Muscle layer of duodenum (tissue), 2 donors: ENCODE measurements around the gene YWHAQ.

Experiments
- H3K27ac ChIP-seq: one replicate; pipeline ENCODE4 v1.7.0; 2013; ENCODE audit warnings: mild to moderate bottlenecking, low read length
- H3K27me3 ChIP-seq: one replicate; pipeline ENCODE4 v1.7.0; 2013; ENCODE audit warnings: low read depth, mild to moderate bottlenecking, control low read depth, low read length
- H3K36me3 ChIP-seq, 2 donors: one replicate each; pipeline ENCODE4 v1.7.0; 2013; ENCODE audit warnings: low read length in 2 of 2, control low read depth in 1 of 2, mild to moderate bottlenecking in 1 of 2; ENCODE audit not compliant: insufficient read depth in 2 of 2, control insufficient read depth in 1 of 2
- H3K4me1 ChIP-seq, 2 donors: one replicate each; pipeline ENCODE4 v1.7.0; 2013; ENCODE audit warnings: low read length in 2 of 2, mild to moderate bottlenecking in 2 of 2, control low read depth in 1 of 2, moderate library complexity in 1 of 2; ENCODE audit not compliant: insufficient read depth in 2 of 2, control insufficient read depth in 1 of 2
- H3K4me3 ChIP-seq, 2 donors: one replicate each; pipeline ENCODE4 v1.7.0; 2013; ENCODE audit warnings: low read length in 2 of 2, low read depth in 1 of 2, mild to moderate bottlenecking in 1 of 2
- H3K9me3 ChIP-seq, 2 donors: one replicate each; pipeline ENCODE4 v1.7.0; 2013; ENCODE audit warnings: low read length in 2 of 2, control low read depth in 1 of 2, mild to moderate bottlenecking in 1 of 2; ENCODE audit not compliant: control insufficient read depth in 1 of 2
- donor health status: healthy.

Gene YWHAQ

GRCh38 chr2:9654452-9655100, 23.8 kb upstream of the YWHAQ start:
- Histone ChIP-seq H3K4me3 (no peak overlapping the region), H3K27ac (no peak overlapping the region)

GRCh38 chr2:9653485-9654271, 22.9 kb upstream of the YWHAQ start:
- Histone ChIP-seq H3K27me3 (no peaks in the 10 kb centered on the region), H3K36me3 (no peaks in the 10 kb centered on the region), H3K4me3 (no peak overlapping the region), H3K9me3 (no peaks in the 10 kb centered on the region), H3K27ac (no peak overlapping the region), H3K4me1 (no peaks in the 10 kb centered on the region)

More at GRCh38 chr2:9654452-9655100, 23.8 kb upstream of the YWHAQ start:
- no peaks in the 10 kb centered on the region for H3K9me3 ChIP-seq
- H3K36me3 ChIP-seq, result no peaks in the 10 kb centered on the region
- H3K27me3 ChIP-seq, result no peaks in the 10 kb centered on the region
- no peaks in the 10 kb centered on the region for H3K4me1 ChIP-seq

DNA sequence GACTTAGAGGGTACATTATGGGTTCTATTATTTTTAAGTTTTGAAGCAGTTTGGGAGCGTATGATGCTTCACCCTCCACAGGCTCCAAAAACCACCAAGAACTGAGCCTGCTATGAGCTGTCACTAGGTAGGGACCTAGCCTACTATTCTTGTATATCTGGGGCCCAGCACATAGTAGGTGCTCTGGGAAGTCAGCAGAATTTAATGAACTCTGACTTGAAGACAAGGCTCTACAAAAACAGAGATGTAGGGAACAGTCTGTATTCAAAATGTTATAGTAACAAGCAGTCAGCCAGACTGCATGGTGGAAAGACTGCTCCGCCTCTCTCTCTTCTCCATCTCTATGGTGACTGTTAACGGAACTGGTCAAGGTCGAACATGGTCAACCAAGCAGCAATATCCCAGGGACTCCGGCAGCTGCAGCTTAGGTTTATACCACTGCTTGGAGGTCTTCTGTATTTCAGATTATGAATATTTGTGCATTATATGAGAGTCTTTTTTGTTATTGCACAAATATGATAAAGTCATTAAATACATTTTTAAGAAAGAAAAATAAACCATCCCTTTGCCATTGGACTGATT, 22.2 kb upstream of the YWHAQ start:
- Histone ChIP-seq H3K9me3 (no peaks in the 10 kb centered on the region), H3K27ac (no peak overlapping the region), H3K4me3 (no peak overlapping the region), H3K36me3 (no peaks in the 10 kb centered on the region), H3K4me1 (no peaks in the 10 kb centered on the region), H3K27me3 (no peaks in the 10 kb centered on the region)

DNA sequence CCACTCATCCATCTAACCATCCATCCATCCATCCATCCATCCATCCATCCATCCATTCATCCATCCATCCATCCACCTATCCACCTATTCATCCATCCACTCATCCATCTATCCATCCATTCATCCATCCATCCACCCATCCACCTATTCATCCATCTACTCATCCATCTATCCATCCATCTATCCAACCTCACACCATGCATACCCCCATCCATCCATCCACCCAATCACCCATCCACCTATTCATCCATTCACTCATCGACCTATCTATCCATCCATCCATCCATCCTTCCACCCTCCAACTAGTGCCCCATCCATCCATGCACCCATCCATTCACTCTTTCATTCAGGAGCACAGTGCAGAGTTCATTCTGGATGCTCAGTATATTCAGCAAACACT, 21.5 kb upstream of the YWHAQ start:
- Histone ChIP-seq H3K27me3 (no peaks in the 10 kb centered on the region), H3K4me3 (no peak overlapping the region), H3K4me1 (no peaks in the 10 kb centered on the region), H3K36me3 (no peaks in the 10 kb centered on the region), H3K27ac (no peak overlapping the region), H3K9me3 (no peaks in the 10 kb centered on the region)

DNA sequence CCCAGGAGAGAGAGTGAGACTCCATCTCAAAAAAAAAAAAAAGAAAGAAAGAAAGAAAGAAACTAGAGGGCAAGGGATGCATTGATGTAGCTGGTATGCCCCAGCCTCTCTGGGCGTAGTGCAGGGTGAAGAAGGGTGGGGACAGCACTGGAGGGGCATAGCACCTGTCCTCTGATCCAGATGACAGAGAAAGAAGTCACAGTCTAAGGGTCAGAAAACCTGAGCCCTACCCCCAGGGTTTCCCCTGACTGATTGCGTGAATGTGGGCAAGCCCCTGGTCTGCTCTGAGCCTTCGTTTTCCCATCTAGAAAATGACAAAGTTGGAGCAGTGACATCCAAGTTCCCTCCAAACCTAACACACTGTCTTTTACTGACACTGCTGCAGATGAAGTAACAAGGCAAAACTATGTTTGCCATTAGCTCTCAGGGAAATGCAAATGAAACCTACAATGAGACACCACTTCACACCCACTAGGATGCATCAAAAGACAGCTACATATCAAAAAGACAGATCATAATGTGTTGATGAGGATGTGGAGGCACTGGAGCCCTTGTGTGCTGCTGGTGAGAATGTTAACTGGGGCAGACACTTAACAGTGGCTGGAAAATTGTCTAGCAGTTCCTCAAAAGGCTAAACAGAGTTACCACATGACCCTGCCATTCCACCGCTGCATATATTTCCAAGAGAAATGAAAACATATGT, 19.5 kb upstream of the YWHAQ start:
- H3K36me3 ChIP-seq, result no peaks in the 10 kb centered on the region
- no peaks in the 10 kb centered on the region for H3K4me1 ChIP-seq
- H3K4me3 ChIP-seq, result no peak overlapping the region
- no peaks in the 10 kb centered on the region for H3K27me3 ChIP-seq
- no peaks in the 10 kb centered on the region for H3K9me3 ChIP-seq
- no peak overlapping the region for H3K27ac ChIP-seq

DNA sequence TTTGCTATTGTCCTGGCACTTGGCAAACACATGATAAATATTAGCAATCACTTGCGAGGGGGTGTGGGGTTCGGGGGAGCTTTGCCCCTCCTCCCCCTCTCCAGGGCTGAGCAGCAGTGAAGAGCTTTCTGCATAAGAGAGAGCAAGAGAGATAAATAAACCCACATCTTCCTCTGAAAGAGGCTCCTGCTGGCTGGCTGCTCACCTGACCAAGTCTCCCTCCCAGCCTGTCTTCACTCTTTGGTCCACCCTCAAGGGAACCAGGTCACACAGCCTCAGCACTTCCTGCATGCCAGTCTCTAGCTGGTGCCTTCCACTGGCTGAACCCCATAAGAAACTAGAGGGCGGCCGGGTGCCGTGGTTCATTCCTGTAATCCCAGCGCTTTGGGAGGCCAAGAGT, 18.5 kb upstream of the YWHAQ start:
- Histone ChIP-seq H3K9me3 (no peaks in the 10 kb centered on the region), H3K27me3 (no peaks in the 10 kb centered on the region), H3K27ac (no peak overlapping the region), H3K36me3 (no peaks in the 10 kb centered on the region), H3K4me1 (no peaks in the 10 kb centered on the region), H3K4me3 (no peak overlapping the region)

DNA sequence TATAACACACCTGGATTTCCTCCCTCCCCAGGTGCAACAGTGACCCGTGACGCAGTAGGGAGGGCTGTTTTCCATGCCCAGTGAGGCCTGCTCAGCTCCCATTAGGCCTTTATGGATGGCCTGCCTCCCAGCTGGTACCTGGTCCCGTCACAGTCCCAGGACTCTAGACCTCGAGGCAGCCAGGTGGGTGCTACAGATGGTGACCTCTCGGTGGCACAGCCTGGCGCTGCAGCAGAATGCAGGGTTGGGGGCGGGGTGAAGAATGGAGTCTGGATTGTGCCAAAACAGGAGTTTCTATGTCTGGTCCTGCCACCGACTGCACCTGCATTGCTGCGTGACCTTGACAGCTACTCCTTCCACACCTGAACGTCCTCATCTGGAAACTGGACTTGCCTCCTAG, 18.0 kb upstream of the YWHAQ start:
- Histone ChIP-seq H3K27ac (no peak overlapping the region), H3K27me3 (no peaks in the 10 kb centered on the region), H3K36me3 (no peaks in the 10 kb centered on the region)

GRCh38 chr2:9647884-9648283, 17.1 kb upstream of the YWHAQ start:
- H3K4me1 ChIP-seq, result no peaks in the 10 kb centered on the region
- no peaks in the 10 kb centered on the region for H3K36me3 ChIP-seq
- no peak overlapping the region for H3K4me3 ChIP-seq
- H3K27me3 ChIP-seq, result no peaks in the 10 kb centered on the region
- H3K27ac ChIP-seq, result no peak overlapping the region
- no peaks in the 10 kb centered on the region for H3K9me3 ChIP-seq

More for the DNA sequence above, 18.0 kb upstream of the YWHAQ start:
- Histone ChIP-seq H3K4me3 (no peak overlapping the region), H3K4me1 (no peaks in the 10 kb centered on the region), H3K9me3 (no peaks in the 10 kb centered on the region)

GRCh38 chr2:9646196-9647030, 15.6 kb upstream of the YWHAQ start:
- H3K4me3 ChIP-seq, result no peak overlapping the region
- H3K27ac ChIP-seq, result no peak overlapping the region
- no peaks in the 10 kb centered on the region for H3K36me3 ChIP-seq
- H3K4me1 ChIP-seq, result no peaks in the 10 kb centered on the region
- no peaks in the 10 kb centered on the region for H3K9me3 ChIP-seq
- no peaks in the 10 kb centered on the region for H3K27me3 ChIP-seq

GRCh38 chr2:9644603-9645002, 13.8 kb upstream of the YWHAQ start:
- H3K27ac ChIP-seq, result no peak overlapping the region
- no peaks in the 10 kb centered on the region for H3K36me3 ChIP-seq
- no peaks in the 10 kb centered on the region for H3K9me3 ChIP-seq
- peaks cover 0 to 3% of the 10 kb centered on the region in 2 donors for H3K4me1 ChIP-seq
- H3K27me3 ChIP-seq, result no peaks in the 10 kb centered on the region
- H3K4me3 ChIP-seq, result no peak overlapping the region
